ENCODE results near the gene CTSC. TPM values are rescaled to one million over a fixed set of nuclear protein-coding genes. Genes with fewer than 3 reads are reported as not detected.

The CTSC gene
- total RNA-seq, 1 experiment from 2014 or later = 269 TPM

- Mint-ChIP-seq H3K27ac (no peak overlapping the region), H3K4me3 (no peak overlapping the region), H3K4me1 (peaks cover 28% of the 10 kb centered on the region), H3K27me3 (ENCODE audit: low read depth) (no peaks in the 10 kb centered on the region), H3K9me3 (no peaks in the 10 kb centered on the region), H3K36me3 (no peaks in the 10 kb centered on the region)
- CTCF ChIA-PET = interaction anchor here (0.8 to 1.1 kb wide), 2 partner anchors 35 to 108 kb away, joined by 3 read pairs; no protein-coding TSS in a partner anchor
- ATAC-seq (no peak), DNase-seq (ENCODE audit: low spot score) (no peak)
- POLR2A ChIA-PET = no interaction called here
- no peak for TF ChIP-seq FOXP1 (CRISPR knock-in tag; IDR thresholded peaks at IDR 0.05; ENCODE audit: borderline replicate concordance)
- no peak for TF ChIP-seq NFE2L1 (CRISPR knock-in tag; IDR thresholded peaks at IDR 0.05)
- no peak for TF ChIP-seq ZSCAN18 (CRISPR knock-in tag; IDR thresholded peaks at IDR 0.05)
- no peak for TF ChIP-seq SMAD4 (CRISPR knock-in tag; IDR thresholded peaks at IDR 0.05)
- no peak for TF ChIP-seq PRRX2 (CRISPR knock-in tag; IDR thresholded peaks at IDR 0.05)
- TF ChIP-seq ZNF281 (CRISPR knock-in tag; IDR thresholded peaks at IDR 0.05) = no peak
- no peak for TF ChIP-seq CBFB (CRISPR knock-in tag; IDR thresholded peaks at IDR 0.05; ENCODE audit: low read depth)
- TF ChIP-seq, protein P1, sequence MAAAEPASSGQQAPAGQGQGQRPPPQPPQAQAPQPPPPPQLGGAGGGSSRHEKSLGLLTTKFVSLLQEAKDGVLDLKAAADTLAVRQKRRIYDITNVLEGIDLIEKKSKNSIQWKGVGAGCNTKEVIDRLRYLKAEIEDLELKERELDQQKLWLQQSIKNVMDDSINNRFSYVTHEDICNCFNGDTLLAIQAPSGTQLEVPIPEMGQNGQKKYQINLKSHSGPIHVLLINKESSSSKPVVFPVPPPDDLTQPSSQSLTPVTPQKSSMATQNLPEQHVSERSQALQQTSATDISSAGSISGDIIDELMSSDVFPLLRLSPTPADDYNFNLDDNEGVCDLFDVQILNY (CRISPR knock-in tag; IDR thresholded peaks at IDR 0.05) = no peak
- TF ChIP-seq, protein P2, sequence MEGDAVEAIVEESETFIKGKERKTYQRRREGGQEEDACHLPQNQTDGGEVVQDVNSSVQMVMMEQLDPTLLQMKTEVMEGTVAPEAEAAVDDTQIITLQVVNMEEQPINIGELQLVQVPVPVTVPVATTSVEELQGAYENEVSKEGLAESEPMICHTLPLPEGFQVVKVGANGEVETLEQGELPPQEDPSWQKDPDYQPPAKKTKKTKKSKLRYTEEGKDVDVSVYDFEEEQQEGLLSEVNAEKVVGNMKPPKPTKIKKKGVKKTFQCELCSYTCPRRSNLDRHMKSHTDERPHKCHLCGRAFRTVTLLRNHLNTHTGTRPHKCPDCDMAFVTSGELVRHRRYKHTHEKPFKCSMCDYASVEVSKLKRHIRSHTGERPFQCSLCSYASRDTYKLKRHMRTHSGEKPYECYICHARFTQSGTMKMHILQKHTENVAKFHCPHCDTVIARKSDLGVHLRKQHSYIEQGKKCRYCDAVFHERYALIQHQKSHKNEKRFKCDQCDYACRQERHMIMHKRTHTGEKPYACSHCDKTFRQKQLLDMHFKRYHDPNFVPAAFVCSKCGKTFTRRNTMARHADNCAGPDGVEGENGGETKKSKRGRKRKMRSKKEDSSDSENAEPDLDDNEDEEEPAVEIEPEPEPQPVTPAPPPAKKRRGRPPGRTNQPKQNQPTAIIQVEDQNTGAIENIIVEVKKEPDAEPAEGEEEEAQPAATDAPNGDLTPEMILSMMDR (IDR thresholded peaks at IDR 0.05) = no peak
- TF ChIP-seq GRHL2 (CRISPR knock-in tag; IDR thresholded peaks at IDR 0.05; ENCODE audit: insufficient replicate concordance, severe bottlenecking) = no peak
- TF ChIP-seq MAX (CRISPR knock-in tag; IDR thresholded peaks at IDR 0.05) = no peak
- TF ChIP-seq FOXP4 (CRISPR knock-in tag; IDR thresholded peaks at IDR 0.05) = no peak
- TF ChIP-seq RORB (CRISPR knock-in tag; IDR thresholded peaks at IDR 0.05) = no peak
- TF ChIP-seq NFATC4 (CRISPR knock-in tag; IDR thresholded peaks at IDR 0.05) = no peak
Observed at GRCh38 chr11:88377144-88377543, 39.6 kb upstream of the CTSC start.

GRCh38 chr11:88375927-88376470 lies 38.5 kb upstream of the CTSC start:
- peak overlapping the region; percentile 28 for H3K4me3 Mint-ChIP-seq
- H3K36me3 Mint-ChIP-seq = no peaks in the 10 kb centered on the region
- H3K27me3 Mint-ChIP-seq (ENCODE audit: low read depth) = no peaks in the 10 kb centered on the region
- H3K9me3 Mint-ChIP-seq = no peaks in the 10 kb centered on the region
- H3K4me1 Mint-ChIP-seq = peaks cover 28% of the 10 kb centered on the region
- H3K27ac Mint-ChIP-seq = no peak overlapping the region
- DNase-seq (ENCODE audit: low spot score) = no peak
- ATAC-seq = peak; percentile 70
- ChIA-PET POLR2A (no interaction called here), CTCF (interaction anchor here (1.1 kb wide), 1 partner anchor 34 kb away, joined by 3 read pairs; no protein-coding TSS in a partner anchor)
- TF ChIP-seq OVOL2 (CRISPR knock-in tag; IDR thresholded peaks at IDR 0.05; ENCODE audit: borderline replicate concordance) (no peak), NFE2L1 (CRISPR knock-in tag; IDR thresholded peaks at IDR 0.05) (no peak), FOXP4 (CRISPR knock-in tag; IDR thresholded peaks at IDR 0.05) (no peak), TEAD1 (CRISPR knock-in tag; IDR thresholded peaks at IDR 0.05) (no peak), PRDM15 (CRISPR knock-in tag; IDR thresholded peaks at IDR 0.05) (no peak), ZNF671 (CRISPR knock-in tag; IDR thresholded peaks at IDR 0.05) (no peak)
- TF ChIP-seq, protein P3, sequence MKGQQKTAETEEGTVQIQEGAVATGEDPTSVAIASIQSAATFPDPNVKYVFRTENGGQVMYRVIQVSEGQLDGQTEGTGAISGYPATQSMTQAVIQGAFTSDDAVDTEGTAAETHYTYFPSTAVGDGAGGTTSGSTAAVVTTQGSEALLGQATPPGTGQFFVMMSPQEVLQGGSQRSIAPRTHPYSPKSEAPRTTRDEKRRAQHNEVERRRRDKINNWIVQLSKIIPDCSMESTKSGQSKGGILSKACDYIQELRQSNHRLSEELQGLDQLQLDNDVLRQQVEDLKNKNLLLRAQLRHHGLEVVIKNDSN (CRISPR knock-in tag; IDR thresholded peaks at IDR 0.05) = no peak
